Measurements from ENCODE around the gene GLRX5. TPM values are rescaled to one million over a fixed set of nuclear protein-coding genes. Genes with fewer than 3 reads are reported as not detected.
"Not testable (repeated sequence)": the region's sequence is repeated elsewhere in the genome, so short reads cannot be mapped to it uniquely, and the experiment has no call there.

The GLRX5 gene
- polyA plus RNA-seq, 1 experiment, result 58.6 TPM

- Histone ChIP-seq H3K27ac (ENCODE audit: low read depth, low read length) (peak overlapping the region; percentile 77), H3K4me3 (ENCODE audit: low read depth, low read length) (no peak overlapping the region), H3K27me3 (ENCODE audit: control insufficient read depth, insufficient read depth, low read length) (no peaks in the 10 kb centered on the region), H3K9me3 (ENCODE audit: control insufficient read depth, insufficient read depth, low read length) (no peaks in the 10 kb centered on the region; the same call in 1 of the 2 replicates)
- no peak for TF ChIP-seq CTCF (IDR thresholded peaks at IDR 0.05; ENCODE audit: low read depth, low read length)
- peak; percentile 81 for DNase-seq (ENCODE audit: low read depth, low spot score)
- ChIA-PET CTCF (interaction anchor here (0.9 to 2.2 kb wide), 2 partner anchors 20 to 22 kb away, joined by 3 to 17 read pairs; no protein-coding TSS in a partner anchor), POLR2A (no interaction called here)
Observed at GRCh38 chr14:95507174-95507573, 27.7 kb upstream of the GLRX5 start.

- DNase-seq (ENCODE audit: low read depth, low spot score), result no peak
- no peak for TF ChIP-seq CTCF (IDR thresholded peaks at IDR 0.05; ENCODE audit: low read depth, low read length)
- H3K9me3 ChIP-seq (ENCODE audit: control insufficient read depth, insufficient read depth, low read length), result no peaks in the 10 kb centered on the region; the same call in 1 of the 2 replicates
- ChIA-PET POLR2A (interaction anchor here (0.9 kb wide), 1 partner anchor 25 kb away, joined by 4 read pairs; no protein-coding TSS in a partner anchor), CTCF (interaction anchor here (0.9 to 2.2 kb wide), 2 partner anchors 20 to 22 kb away, joined by 3 to 17 read pairs; no protein-coding TSS in a partner anchor)
- H3K27me3 ChIP-seq (ENCODE audit: control insufficient read depth, insufficient read depth, low read length), result no peaks in the 10 kb centered on the region
- H3K4me3 ChIP-seq (ENCODE audit: low read depth, low read length), result no peak overlapping the region
- H3K27ac ChIP-seq (ENCODE audit: low read depth, low read length), result peak overlapping the region; percentile 77
Observed at GRCh38 chr14:95507701-95508103, 27.1 kb upstream of the GLRX5 start.

GRCh38 chr14:95508377-95508776, 26.5 kb upstream of the GLRX5 start:
- POLR2A ChIA-PET, result interaction anchor here (0.9 kb wide), 1 partner anchor 25 kb away, joined by 4 read pairs; no protein-coding TSS in a partner anchor
- H3K27ac ChIP-seq (ENCODE audit: low read depth, low read length), result no peak overlapping the region

GRCh38 chr14:95509495-95509894, 25.4 kb upstream of the GLRX5 start:
- Histone ChIP-seq H3K27ac (ENCODE audit: low read depth, low read length) (no peak overlapping the region), H3K4me3 (ENCODE audit: low read depth, low read length) (no peak overlapping the region), H3K9me3 (ENCODE audit: control insufficient read depth, insufficient read depth, low read length) (no peaks in the 10 kb centered on the region; the same call in 1 of the 2 replicates), H3K27me3 (ENCODE audit: control insufficient read depth, insufficient read depth, low read length) (no peaks in the 10 kb centered on the region)
- ChIA-PET POLR2A (no interaction called here), CTCF (no interaction called here)
- no peak for TF ChIP-seq CTCF (IDR thresholded peaks at IDR 0.05; ENCODE audit: low read depth, low read length)
- DNase-seq (ENCODE audit: low read depth, low spot score), result no peak

More at GRCh38 chr14:95508377-95508776, 26.5 kb upstream of the GLRX5 start:
- no peak for TF ChIP-seq CTCF (IDR thresholded peaks at IDR 0.05; ENCODE audit: low read depth, low read length)
- H3K4me3 ChIP-seq (ENCODE audit: low read depth, low read length), result no peak overlapping the region
- CTCF ChIA-PET, result interaction anchor here (2.2 kb wide), 1 partner anchor 19 kb away, joined by 17 read pairs; no protein-coding TSS in a partner anchor
- no peak for DNase-seq (ENCODE audit: low read depth, low spot score)
- H3K9me3 ChIP-seq (ENCODE audit: control insufficient read depth, insufficient read depth, low read length), result no peaks in the 10 kb centered on the region; the same call in 1 of the 2 replicates
- no peaks in the 10 kb centered on the region for H3K27me3 ChIP-seq (ENCODE audit: control insufficient read depth, insufficient read depth, low read length)

- DNase-seq (ENCODE audit: low read depth, low spot score); H3K4me3 ChIP-seq (ENCODE audit: low read depth, low read length); H3K9me3 ChIP-seq (ENCODE audit: control insufficient read depth, insufficient read depth, low read length); H3K27me3 ChIP-seq (ENCODE audit: control insufficient read depth, insufficient read depth, low read length); POLR2A ChIA-PET; H3K27ac ChIP-seq (ENCODE audit: low read depth, low read length): not testable (repeated sequence)
- CTCF ChIA-PET, result interaction anchor here (1.8 kb wide), 1 partner anchor 17 kb away, joined by 7 read pairs; no protein-coding TSS in a partner anchor
Observed at GRCh38 chr14:95510344-95510743, 24.5 kb upstream of the GLRX5 start.

Data from AG04450 (cell line).